Gastroesophageal sphincter (tissue), 4 donors: Measurements from ENCODE around the gene ANKRD40. TPM values are rescaled to one million over a fixed set of nuclear protein-coding genes. Genes with fewer than 3 reads are reported as not detected.

Source experiments
- ATAC-seq: fragments of 150-250 bp; one replicate; pipeline ENCODE4 v1.9.1; 2016; ENCODE audit warnings: mild to moderate bottlenecking, moderate library complexity
- H3K27ac ChIP-seq, 4 donors: fragments of 200-600 bp; sonication (generic) in 3 of 4; 1 replicate in 3 of 4; 2 replicates in 1 of 4; pipeline ENCODE4 v1.5.1; 2016 to 2019
- H3K27me3 ChIP-seq: fragments of 200-600 bp; sonication (generic); one replicate; pipeline ENCODE4 v1.5.1; 2019
- H3K36me3 ChIP-seq, 2 donors: fragments of 200-600 bp; sonication (generic); one replicate each; pipeline ENCODE4 v1.5.1; 2019; ENCODE audit warnings: control low read depth in 1 of 2
- H3K4me1 ChIP-seq, 3 donors: fragments of 200-600 bp; sonication (generic); 1 replicate in 2 of 3; 2 replicates in 1 of 3; pipeline ENCODE4 v1.5.1; 2016 to 2019; ENCODE audit warnings: control low read depth in 2 of 3
- H3K4me3 ChIP-seq, 2 donors: fragments of 200-600 bp; sonication (generic); one replicate each; pipeline ENCODE4 v1.5.1; 2019; ENCODE audit warnings: mild to moderate bottlenecking in 1 of 2, moderate library complexity in 1 of 2
- H3K9me3 ChIP-seq, 3 donors: fragments of 200-600 bp; sonication (generic); one replicate each; pipeline ENCODE4 v1.5.1; 2017 to 2019; ENCODE audit warnings: control low read depth in 2 of 3
- CTCF ChIP-seq, 4 experiments: fragments of 200-600 bp in 2 of 4; fragments of 450-650 bp in 2 of 4; sonication (generic) in 1 of 4; IDR thresholded peaks; one replicate each; pipeline ENCODE4 v1.5.1; 2017 to 2019; ENCODE audit warnings: antibody characterized with exemption in 4 of 4, mild to moderate bottlenecking in 2 of 4, moderate library complexity in 2 of 4
- EP300 ChIP-seq: sonication (generic); formaldehyde crosslinking; IDR thresholded peaks from one replicate; pipeline ENCODE4 v1.6.1; 2017; ENCODE audit warnings: antibody characterized with exemption, mild to moderate bottlenecking
- POLR2A ChIP-seq, 2 donors: fragments of 450-650 bp; IDR thresholded peaks; one replicate each; pipeline ENCODE4 v1.6.1; 2017; ENCODE audit warnings: antibody characterized with exemption in 2 of 2, mild to moderate bottlenecking in 2 of 2, moderate library complexity in 1 of 2
- POLR2AphosphoS5 ChIP-seq: sonication (generic); formaldehyde crosslinking; IDR thresholded peaks from one replicate; pipeline ENCODE4 v1.6.1; 2017; ENCODE audit warnings: antibody characterized with exemption
- whole genome bisulfite sequencing, 2 donors: methylation state at CpG; one replicate each; pipeline ENCODE4 v1.1.5; 2018; ENCODE audit warnings: low coverage in 1 of 2; 5-methylcytosine and 5-hydroxymethylcytosine counted together
- total RNA-seq, 4 donors: library from RNA; depleted of rRNA; stranded (reverse); fragments of >200 nt; gene quantifications; one replicate each; pipeline ENCODE4 v1.1.0, GENCODE V29; 2016

ANKRD40 gene
- total RNA-seq, 4 donors from 2014 or later, result 65.8 to 125 (median 89.2) TPM

DNA sequence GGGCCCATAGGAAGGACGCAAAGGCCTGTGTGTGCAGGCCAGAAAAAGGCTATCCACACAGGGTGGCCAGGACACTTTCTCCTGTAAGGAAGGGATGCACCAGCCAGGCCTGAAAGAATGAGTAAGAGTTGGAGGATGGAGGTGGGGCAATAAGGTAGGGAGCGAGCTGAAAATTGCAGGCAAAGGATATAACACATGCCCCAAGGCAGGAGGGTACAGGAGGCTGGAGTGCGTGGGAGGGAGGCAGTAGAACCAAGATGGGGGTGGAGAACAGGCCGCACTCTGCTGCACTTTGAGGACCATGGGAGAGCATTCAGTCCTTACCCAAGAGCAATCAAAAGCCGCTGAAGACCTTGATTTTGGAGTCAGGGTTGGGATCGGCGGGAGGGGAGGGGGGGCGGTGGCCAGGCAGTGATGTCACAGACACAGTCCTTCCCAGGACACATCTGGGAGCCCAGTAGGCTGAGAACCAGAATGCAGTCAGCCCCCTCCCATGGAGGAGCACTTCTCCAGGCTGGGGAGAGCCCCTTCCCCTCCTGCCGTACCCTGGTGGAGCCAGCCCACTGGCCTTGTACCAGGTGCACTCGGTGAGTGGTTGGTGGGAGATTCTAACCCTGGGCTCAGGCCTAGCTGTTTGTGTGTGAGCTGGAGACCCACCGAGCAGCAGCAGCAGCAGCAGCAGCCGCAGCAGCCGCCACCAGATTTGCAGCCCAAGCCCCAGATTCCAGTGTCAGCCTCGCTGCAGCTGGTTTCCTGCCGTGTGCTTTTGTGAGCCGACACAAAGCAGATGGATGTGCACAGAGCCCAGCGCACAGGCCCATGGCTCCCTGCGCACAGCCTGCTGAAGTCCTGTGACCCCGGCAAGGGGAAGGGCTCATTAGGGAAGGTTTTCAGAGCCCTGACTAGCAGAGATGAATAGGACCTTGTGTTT, 17.5 kb downstream of the ANKRD40 start:
- Histone ChIP-seq H3K27me3 (no peaks in the 10 kb centered on the region), H3K9me3 (no peaks in the 10 kb centered on the region), H3K27ac (peak overlapping the region in 1 of 4 donors; percentile 68), H3K36me3 (peaks cover 0 to 26% of the 10 kb centered on the region in 2 donors), H3K4me1 (peaks cover 0 to 83% (median 19%) of the 10 kb centered on the region in 3 donors), H3K4me3 (no peak overlapping the region)
- WGBS, 2 donors, result 88 to 100% methylated on average over 3 to 5 of the region's 19 CpGs
- no peak for TF ChIP-seq EP300
- no peak for TF ChIP-seq POLR2AphosphoS5
- no peak for TF ChIP-seq POLR2A (IDR thresholded peaks at IDR 0.05)
- TF ChIP-seq CTCF (IDR thresholded peaks at IDR 0.05), result no peak
- no peak for ATAC-seq

- Histone ChIP-seq H3K4me3 (no peak overlapping the region), H3K4me1 (peaks cover 0 to 75% (median 19%) of the 10 kb centered on the region in 3 donors), H3K27ac (no peak overlapping the region), H3K27me3 (no peaks in the 10 kb centered on the region), H3K9me3 (no peaks in the 10 kb centered on the region), H3K36me3 (peaks cover 0 to 16% of the 10 kb centered on the region in 2 donors)
- ATAC-seq, result no peak
- 30 to 60% methylated on average over 1 to 2 of the region's 4 CpGs for WGBS, 2 donors
- TF ChIP-seq EP300, result no peak
- no peak for TF ChIP-seq CTCF (IDR thresholded peaks at IDR 0.05)
- TF ChIP-seq POLR2AphosphoS5, result no peak
- no peak for TF ChIP-seq POLR2A (IDR thresholded peaks at IDR 0.05)
These were observed 18.5 kb downstream of the ANKRD40 start for GRCh38 chr17:50689251-50689650.

- peaks cover 0 to 65% (median 19%) of the 10 kb centered on the region in 3 donors for H3K4me1 ChIP-seq
These were observed 19.5 kb downstream of the ANKRD40 start for GRCh38 chr17:50688245-50688644.

DNA sequence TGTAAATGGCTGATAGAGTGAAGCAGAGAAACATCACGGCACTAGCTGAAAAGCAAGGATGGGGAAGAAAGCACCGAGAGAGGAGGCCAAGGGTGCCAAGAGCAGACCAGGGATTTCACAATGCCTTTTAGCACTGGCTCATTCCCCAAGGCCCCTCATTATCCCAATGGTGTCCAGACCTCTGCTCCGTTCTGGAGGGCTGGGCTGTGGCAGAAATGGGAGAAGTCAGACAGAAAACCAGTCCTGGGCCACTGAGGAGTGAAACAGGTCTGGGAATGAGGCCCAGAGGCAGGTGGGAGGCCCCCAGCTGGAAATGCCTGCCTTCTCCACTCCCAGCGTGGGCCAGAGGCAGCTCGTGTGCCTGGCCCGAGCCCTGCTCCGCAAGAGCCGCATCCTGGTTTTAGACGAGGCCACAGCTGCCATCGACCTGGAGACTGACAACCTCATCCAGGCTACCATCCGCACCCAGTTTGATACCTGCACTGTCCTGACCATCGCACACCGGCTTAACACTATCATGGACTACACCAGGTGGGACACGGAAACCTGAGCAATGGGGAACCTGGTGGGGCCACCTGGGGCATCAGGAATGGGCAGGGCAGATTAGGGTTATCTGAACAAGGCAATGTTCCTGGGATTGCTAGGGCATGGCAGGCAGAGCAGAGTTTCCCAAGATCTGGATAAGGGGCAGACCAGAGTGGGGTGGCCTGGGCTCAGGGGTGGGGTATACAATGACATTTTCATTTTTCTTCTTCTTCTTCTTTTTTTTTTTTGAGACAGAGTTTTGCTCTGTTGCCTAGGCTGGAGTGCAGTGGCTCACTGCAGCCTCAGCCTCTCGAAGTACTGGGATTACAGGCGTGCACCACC, 20.3 kb downstream of the ANKRD40 start:
- peak; percentile 31 for TF ChIP-seq POLR2AphosphoS5
- TF ChIP-seq CTCF (IDR thresholded peaks at IDR 0.05), result no peak
- peak; percentile 73 for ATAC-seq
- 71 to 83% methylated on average over 3 to 10 of the region's 16 CpGs for WGBS, 2 donors
- H3K27ac ChIP-seq, result peak overlapping the region; percentile 58 to 86 (median 76)
- no peaks in the 10 kb centered on the region for H3K27me3 ChIP-seq
- H3K9me3 ChIP-seq, result no peaks in the 10 kb centered on the region
- H3K36me3 ChIP-seq, result peaks cover 0 to under 1% of the 10 kb centered on the region in 2 donors
- no peak overlapping the region for H3K4me3 ChIP-seq
- H3K4me1 ChIP-seq, result peaks cover 0 to 57% (median 16%) of the 10 kb centered on the region in 3 donors

More at GRCh38 chr17:50688245-50688644, 19.5 kb downstream of the ANKRD40 start:
- ATAC-seq, result no peak
- Histone ChIP-seq H3K27ac (no peak overlapping the region), H3K9me3 (no peaks in the 10 kb centered on the region), H3K36me3 (peaks cover 0 to 7% of the 10 kb centered on the region in 2 donors), H3K4me3 (no peak overlapping the region), H3K27me3 (no peaks in the 10 kb centered on the region)
- 100% methylated on average over 1 of the region's 3 CpGs for WGBS, 2 donors
- no peak for TF ChIP-seq CTCF (IDR thresholded peaks at IDR 0.05)
- TF ChIP-seq EP300, result no peak
- no peak for TF ChIP-seq POLR2AphosphoS5
- TF ChIP-seq POLR2A (IDR thresholded peaks at IDR 0.05), result no peak
